H7 (cell line): Measurements from ENCODE around the gene RNF25. TPM values are rescaled to one million over a fixed set of nuclear protein-coding genes. Genes with fewer than 3 reads are reported as not detected.

Experiments
- DNase-seq: peaks from one replicate; pipeline ENCODE4 v3.0.0; 2012
- H3K27me3 ChIP-seq: 2 replicates; pipeline ENCODE4 v1.6.0; 2011; ENCODE audit warnings: mild to moderate bottlenecking, low read length; ENCODE audit not compliant: control insufficient read depth, insufficient read depth
- H3K36me3 ChIP-seq: replicated peaks from 2 replicates; pipeline ENCODE4 v1.5.1; 2011; ENCODE audit warnings: low read length; ENCODE audit not compliant: control insufficient read depth, insufficient read depth
- H3K4me3 ChIP-seq: 2 replicates; pipeline ENCODE4 v1.5.1; 2011; ENCODE audit warnings: low read depth, mild to moderate bottlenecking, control low read depth, low read length, moderate library complexity; ENCODE audit not compliant: insufficient read depth
- total RNA-seq: library from RNA; depleted of rRNA; stranded (reverse); fragments of >200 nt; shearing (Covaris generic); gene quantifications from 2 replicates; pipeline ENCODE4 v1.2.3, GENCODE V29; 2014; rRNA removed

Gene RNF25
- total RNA-seq, 1 experiment from 2014 or later: 40.6 TPM

GRCh38 chr2:218622606-218623365 lies 49.0 kb downstream of the RNF25 start:
- Histone ChIP-seq H3K27me3 (no peaks in the 10 kb centered on the region), H3K4me3 (no peak overlapping the region), H3K36me3 (no peaks in the 10 kb centered on the region)
- DNase-seq: peak; percentile 19

GRCh38 chr2:218621007-218621406 lies 50.8 kb downstream of the RNF25 start:
- Histone ChIP-seq H3K4me3 (no peak overlapping the region), H3K27me3 (no peaks in the 10 kb centered on the region), H3K36me3 (no peaks in the 10 kb centered on the region)
- DNase-seq: no peak

GRCh38 chr2:218618102-218618860 lies 53.5 kb downstream of the RNF25 start:
- H3K27me3 ChIP-seq: no peaks in the 10 kb centered on the region
- no peaks in the 10 kb centered on the region for H3K36me3 ChIP-seq
- no peak overlapping the region for H3K4me3 ChIP-seq
- DNase-seq: no peak

GRCh38 chr2:218615868-218616315 lies 55.9 kb downstream of the RNF25 start:
- Histone ChIP-seq H3K4me3 (no peak overlapping the region), H3K36me3 (no peaks in the 10 kb centered on the region), H3K27me3 (no peaks in the 10 kb centered on the region)
- DNase-seq: no peak

Other genes starting within 250 kb of the RNF25 start
- gene USP37, start 103.7 kb downstream of the RNF25 start, total RNA-seq: 12.4 and 14.5 TPM in 2 replicates
- gene CNOT9, start 103.2 kb downstream of the RNF25 start, total RNA-seq: 95.5 and 120 TPM in 2 replicates
- gene PLCD4, start 64.1 kb downstream of the RNF25 start, total RNA-seq: not detected in 2 replicates
- 14.6 and 14.8 TPM in 2 replicates for gene ZNF142, start 12.4 kb downstream of the RNF25 start, total RNA-seq
- gene BCS1L, start 12.3 kb downstream of the RNF25 start, total RNA-seq: 31.1 and 32.2 TPM in 2 replicates
- gene STK36, start 84 bp upstream of the RNF25 start, total RNA-seq: 20.4 and 29.4 TPM in 2 replicates
- gene TTLL4, start 38.8 kb upstream of the RNF25 start, total RNA-seq: 82.1 and 87.6 TPM in 2 replicates
- gene CYP27A1, start 110.1 kb upstream of the RNF25 start, total RNA-seq: 14.3 and 15.4 TPM in 2 replicates
- gene PRKAG3, start 159.8 kb upstream of the RNF25 start, total RNA-seq: not detected in 2 replicates
- not detected in 2 replicates for gene WNT6, start 187.8 kb upstream of the RNF25 start, total RNA-seq
- 0.33 TPM in 1 of 2 replicates, not detected in the other for gene WNT10A, start 208.8 kb upstream of the RNF25 start, total RNA-seq